ENCODE results near the gene HIPK2. TPM values are rescaled to one million over a fixed set of nuclear protein-coding genes. Genes with fewer than 3 reads are reported as not detected.
A peak's percentile ranks its signal among the peaks of the same experiment; 100 is the strongest.

HIPK2 gene
- total RNA-seq, 1 experiment from 2014 or later = 30.7 TPM

DNA sequence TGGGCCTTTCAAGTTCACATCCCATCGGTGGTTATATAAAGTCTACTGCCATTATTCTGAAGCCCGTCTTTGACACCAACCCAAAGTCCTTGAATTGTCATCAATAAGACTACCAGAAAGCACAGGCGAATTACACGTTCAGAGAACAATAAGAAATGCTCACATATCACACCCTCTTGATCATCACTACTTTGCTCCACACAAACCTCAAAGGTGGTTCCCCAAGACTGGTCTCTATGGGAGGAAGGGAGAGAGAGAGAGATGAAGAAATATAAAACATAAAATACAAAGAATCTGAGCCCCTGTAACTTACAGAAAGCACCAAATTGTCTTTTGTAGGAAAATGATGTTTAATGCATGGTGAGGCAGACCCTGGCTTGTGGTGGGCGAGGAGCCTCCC is 4.4 kb downstream of the HIPK2 start:
- no peak for DNase-seq (ENCODE audit: low spot score)
- BruUV-seq (replicated peaks) = no TSS peak
- peaks cover 29% of the 10 kb centered on the region for H3K4me1 ChIP-seq (ENCODE audit: insufficient read depth, low read length, poor library complexity, severe bottlenecking)
- H3K4me3 ChIP-seq (ENCODE audit: low read depth, low read length, poor library complexity, severe bottlenecking) = no peak overlapping the region
- H3K27ac ChIP-seq (ENCODE audit: low read depth, low read length, poor library complexity, severe bottlenecking) = no peak overlapping the region
- H3K9me3 ChIP-seq (ENCODE audit: low read depth, low read length, poor library complexity, severe bottlenecking) = no peaks in the 10 kb centered on the region
- POLR2A ChIA-PET (ENCODE audit: low non-redundant PET) = no interaction called here
- peaks cover 5% of the 10 kb centered on the region for H3K36me3 ChIP-seq (ENCODE audit: insufficient read depth, low read length, poor library complexity, severe bottlenecking)
- H3K27me3 ChIP-seq (replicated peaks; ENCODE audit: insufficient read depth, low read depth, low read length, poor library complexity) = no peaks in the 10 kb centered on the region
- CTCF ChIA-PET = no interaction called here
- no peak for TF ChIP-seq EZH2 (IDR thresholded peaks at IDR 0.05; ENCODE audit: borderline replicate concordance, low read depth, low read length, poor library complexity, severe bottlenecking)
- no peak for TF ChIP-seq CTCF (conservative IDR thresholded peaks at IDR 0.05; ENCODE audit: low read depth, low read length)
- intact Hi-C loops (cut with micrococcal nuclease; ENCODE audit: unreplicated experiment) = loop anchor here (10.0 kb wide), 1 partner anchor 551 kb away; no protein-coding TSS in a partner anchor

DNA sequence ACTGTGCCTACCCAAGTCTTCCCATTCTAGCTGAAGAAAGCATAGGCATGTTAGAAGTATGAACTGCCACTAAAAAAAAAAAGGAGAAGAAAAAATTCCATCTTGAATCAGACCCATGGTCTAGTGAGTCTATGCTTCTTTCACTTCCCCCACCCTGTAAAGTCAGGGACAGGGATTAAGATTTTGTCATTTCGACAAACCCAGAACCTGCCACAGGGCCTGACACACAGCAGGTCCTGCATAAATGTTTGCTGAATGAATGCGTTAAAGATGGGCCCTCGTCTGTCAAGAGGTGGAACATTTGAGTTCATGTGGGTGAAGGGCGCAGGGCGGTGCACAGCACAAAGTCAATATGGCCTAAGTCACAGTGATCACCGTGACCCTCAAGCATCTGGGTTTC is 4.9 kb downstream of the HIPK2 start:
- H3K4me3 ChIP-seq (ENCODE audit: low read depth, low read length, poor library complexity, severe bottlenecking) = no peak overlapping the region
- H3K27ac ChIP-seq (ENCODE audit: low read depth, low read length, poor library complexity, severe bottlenecking) = no peak overlapping the region

GRCh38 chr7:139772115-139772514 is 5.7 kb downstream of the HIPK2 start:
- no peak overlapping the region for H3K4me3 ChIP-seq (ENCODE audit: low read depth, low read length, poor library complexity, severe bottlenecking)
- H3K27ac ChIP-seq (ENCODE audit: low read depth, low read length, poor library complexity, severe bottlenecking) = peak overlapping the region; percentile 62
- BruUV-seq (replicated peaks) = no TSS peak
- no peak for DNase-seq (ENCODE audit: low spot score)
- ChIA-PET CTCF (no interaction called here), POLR2A (ENCODE audit: low non-redundant PET) (interaction anchor here (0.6 kb wide), 1 partner anchor 525 kb away, joined by 8 read pairs; no protein-coding TSS in a partner anchor)
- intact Hi-C loops (cut with micrococcal nuclease; ENCODE audit: unreplicated experiment) = loop anchor here (10.0 kb wide), 1 partner anchor 553 kb away; no protein-coding TSS in a partner anchor
- peaks cover 5% of the 10 kb centered on the region for H3K36me3 ChIP-seq (ENCODE audit: insufficient read depth, low read length, poor library complexity, severe bottlenecking)
- no peaks in the 10 kb centered on the region for H3K9me3 ChIP-seq (ENCODE audit: low read depth, low read length, poor library complexity, severe bottlenecking)
- peaks cover 29% of the 10 kb centered on the region for H3K4me1 ChIP-seq (ENCODE audit: insufficient read depth, low read length, poor library complexity, severe bottlenecking)
- TF ChIP-seq EZH2 (IDR thresholded peaks at IDR 0.05; ENCODE audit: borderline replicate concordance, low read depth, low read length, poor library complexity, severe bottlenecking) (no peak), CTCF (conservative IDR thresholded peaks at IDR 0.05; ENCODE audit: low read depth, low read length) (no peak)
- H3K27me3 ChIP-seq (replicated peaks; ENCODE audit: insufficient read depth, low read depth, low read length, poor library complexity) = no peaks in the 10 kb centered on the region

More for the DNA sequence above, 4.9 kb downstream of the HIPK2 start:
- H3K4me1 ChIP-seq (ENCODE audit: insufficient read depth, low read length, poor library complexity, severe bottlenecking) = peaks cover 29% of the 10 kb centered on the region
- TF ChIP-seq EZH2 (IDR thresholded peaks at IDR 0.05; ENCODE audit: borderline replicate concordance, low read depth, low read length, poor library complexity, severe bottlenecking) (no peak), CTCF (conservative IDR thresholded peaks at IDR 0.05; ENCODE audit: low read depth, low read length) (no peak)
- no peaks in the 10 kb centered on the region for H3K27me3 ChIP-seq (replicated peaks; ENCODE audit: insufficient read depth, low read depth, low read length, poor library complexity)
- CTCF ChIA-PET = no interaction called here
- no peaks in the 10 kb centered on the region for H3K9me3 ChIP-seq (ENCODE audit: low read depth, low read length, poor library complexity, severe bottlenecking)
- POLR2A ChIA-PET (ENCODE audit: low non-redundant PET) = no interaction called here
- H3K36me3 ChIP-seq (ENCODE audit: insufficient read depth, low read length, poor library complexity, severe bottlenecking) = peaks cover 5% of the 10 kb centered on the region
- DNase-seq (ENCODE audit: low spot score) = no peak
- BruUV-seq (replicated peaks) = no TSS peak
- intact Hi-C loops (cut with micrococcal nuclease; ENCODE audit: unreplicated experiment) = loop anchor here (10.0 kb wide), 1 partner anchor 552 kb away; no protein-coding TSS in a partner anchor
